MCF 10A (cell line): ENCODE data around the gene CHPF2. TPM values are rescaled to one million over a fixed set of nuclear protein-coding genes. Genes with fewer than 3 reads are reported as not detected.

Experiments
- BruUV-seq: library from RNA; stranded (reverse); fragments of 400-500 nt; replicated peaks from 2 replicates; lab custom pipeline; 2021; lab: Mats Ljungman, UMichigan
- CTCF ChIA-PET: fragments of 300-600 bp; sonication (Branson Sonifier 250); formaldehyde crosslinking; extraction: SDS; loops from one replicate; lab custom pipeline; 2021; ENCODE audit warnings: antibody characterized with exemption, inconsistent platforms; lab: Yijun Ruan, JAX
- POLR2A ChIA-PET: fragments of 300-600, 350-650 bp; sonication (Branson Sonifier 250); formaldehyde crosslinking; extraction: SDS; loops from one replicate; lab custom pipeline; 2020; ENCODE audit warnings: antibody characterized with exemption, inconsistent platforms; lab: Yijun Ruan, JAX
- DNase-seq: peaks from one replicate; pipeline ENCODE4 v3.0.0-alpha.2; 2018; ENCODE audit not compliant: unreplicated experiment
- H3K27ac Mint-ChIP-seq: one replicate; pipeline ENCODE4 v1.8.0; 2022; ENCODE audit warnings: mild to moderate bottlenecking, low read depth, mixed read lengths; ENCODE audit not compliant: unreplicated experiment
- H3K27me3 Mint-ChIP-seq: one replicate; pipeline ENCODE4 v1.8.0; 2022; ENCODE audit warnings: mixed read lengths; ENCODE audit not compliant: insufficient read depth, unreplicated experiment
- H3K36me3 Mint-ChIP-seq: one replicate; pipeline ENCODE4 v1.8.0; 2022; ENCODE audit warnings: mild to moderate bottlenecking, moderate library complexity, mixed read lengths; ENCODE audit not compliant: insufficient read depth, unreplicated experiment
- H3K4me1 Mint-ChIP-seq: one replicate; pipeline ENCODE4 v1.8.0; 2022; ENCODE audit warnings: mixed read lengths; ENCODE audit not compliant: insufficient read depth, unreplicated experiment
- H3K4me3 Mint-ChIP-seq: one replicate; pipeline ENCODE4 v1.8.0; 2022; ENCODE audit warnings: mild to moderate bottlenecking, moderate library complexity, mixed read lengths; ENCODE audit not compliant: unreplicated experiment
- H3K9me3 Mint-ChIP-seq: one replicate; pipeline ENCODE4 v1.8.0; 2022; ENCODE audit warnings: mixed read lengths; ENCODE audit not compliant: unreplicated experiment
- intact Hi-C: fragments of 100-400 bp; cut with micrococcal nuclease; formaldehyde crosslinking; loops from 2 replicates; pipeline ENCODE4 v1.14.1; 2022
- total RNA-seq: library from RNA; stranded (reverse); gene quantifications from 2 replicates; pipeline ENCODE4 v1.2.3, GENCODE V29; 2022
- TF ChIP-seq, protein P1 (sequence below): fragments of 200-600 bp; IDR thresholded peaks from one replicate; pipeline ENCODE4 v1.8.0; 2022; ENCODE audit warnings: antibody characterized with exemption, mild to moderate bottlenecking; ENCODE audit not compliant: unreplicated experiment

The CHPF2 gene
- total RNA-seq, 1 experiment from 2014 or later: 28.2 TPM

DNA sequence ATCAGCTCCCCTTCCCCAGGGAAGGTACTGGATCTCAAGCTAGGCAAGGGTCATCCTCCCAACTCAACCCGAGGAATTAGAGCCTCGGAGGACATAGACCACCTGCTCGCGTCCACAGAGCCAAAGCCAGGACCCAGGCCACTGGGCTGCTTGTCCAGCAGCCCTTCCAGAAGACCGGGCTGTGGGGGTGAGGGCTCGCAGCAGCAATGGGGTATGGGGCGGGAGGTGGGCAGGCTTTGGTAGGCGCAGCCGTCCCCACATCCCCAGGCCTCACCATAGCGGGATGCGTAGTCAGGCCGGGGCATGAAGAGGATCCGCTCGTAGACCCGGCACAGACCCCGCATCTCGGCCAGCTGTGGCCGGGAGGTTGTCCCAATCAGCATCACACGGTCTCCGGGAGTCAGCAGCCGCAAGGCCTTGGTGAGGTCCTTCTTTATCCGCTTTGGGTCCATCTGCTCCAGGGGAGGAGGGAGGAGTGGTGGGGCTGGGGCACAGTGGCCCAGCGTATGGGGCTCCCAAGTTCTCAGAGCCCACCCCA is 40.2 kb upstream of the CHPF2 start:
- peaks cover 43% of the 10 kb centered on the region for H3K27me3 Mint-ChIP-seq
- ChIA-PET CTCF (no interaction called here), POLR2A (no interaction called here)
- intact Hi-C loops: no loop called here
- H3K36me3 Mint-ChIP-seq: peaks cover 6% of the 10 kb centered on the region
- no peak for DNase-seq
- H3K4me3 Mint-ChIP-seq: no peak overlapping the region
- TF ChIP-seq, protein P1, sequence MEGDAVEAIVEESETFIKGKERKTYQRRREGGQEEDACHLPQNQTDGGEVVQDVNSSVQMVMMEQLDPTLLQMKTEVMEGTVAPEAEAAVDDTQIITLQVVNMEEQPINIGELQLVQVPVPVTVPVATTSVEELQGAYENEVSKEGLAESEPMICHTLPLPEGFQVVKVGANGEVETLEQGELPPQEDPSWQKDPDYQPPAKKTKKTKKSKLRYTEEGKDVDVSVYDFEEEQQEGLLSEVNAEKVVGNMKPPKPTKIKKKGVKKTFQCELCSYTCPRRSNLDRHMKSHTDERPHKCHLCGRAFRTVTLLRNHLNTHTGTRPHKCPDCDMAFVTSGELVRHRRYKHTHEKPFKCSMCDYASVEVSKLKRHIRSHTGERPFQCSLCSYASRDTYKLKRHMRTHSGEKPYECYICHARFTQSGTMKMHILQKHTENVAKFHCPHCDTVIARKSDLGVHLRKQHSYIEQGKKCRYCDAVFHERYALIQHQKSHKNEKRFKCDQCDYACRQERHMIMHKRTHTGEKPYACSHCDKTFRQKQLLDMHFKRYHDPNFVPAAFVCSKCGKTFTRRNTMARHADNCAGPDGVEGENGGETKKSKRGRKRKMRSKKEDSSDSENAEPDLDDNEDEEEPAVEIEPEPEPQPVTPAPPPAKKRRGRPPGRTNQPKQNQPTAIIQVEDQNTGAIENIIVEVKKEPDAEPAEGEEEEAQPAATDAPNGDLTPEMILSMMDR: no peak
- H3K27ac Mint-ChIP-seq: no peak overlapping the region
- no peaks in the 10 kb centered on the region for H3K9me3 Mint-ChIP-seq
- BruUV-seq: no TSS peak
- no peaks in the 10 kb centered on the region for H3K4me1 Mint-ChIP-seq

DNA sequence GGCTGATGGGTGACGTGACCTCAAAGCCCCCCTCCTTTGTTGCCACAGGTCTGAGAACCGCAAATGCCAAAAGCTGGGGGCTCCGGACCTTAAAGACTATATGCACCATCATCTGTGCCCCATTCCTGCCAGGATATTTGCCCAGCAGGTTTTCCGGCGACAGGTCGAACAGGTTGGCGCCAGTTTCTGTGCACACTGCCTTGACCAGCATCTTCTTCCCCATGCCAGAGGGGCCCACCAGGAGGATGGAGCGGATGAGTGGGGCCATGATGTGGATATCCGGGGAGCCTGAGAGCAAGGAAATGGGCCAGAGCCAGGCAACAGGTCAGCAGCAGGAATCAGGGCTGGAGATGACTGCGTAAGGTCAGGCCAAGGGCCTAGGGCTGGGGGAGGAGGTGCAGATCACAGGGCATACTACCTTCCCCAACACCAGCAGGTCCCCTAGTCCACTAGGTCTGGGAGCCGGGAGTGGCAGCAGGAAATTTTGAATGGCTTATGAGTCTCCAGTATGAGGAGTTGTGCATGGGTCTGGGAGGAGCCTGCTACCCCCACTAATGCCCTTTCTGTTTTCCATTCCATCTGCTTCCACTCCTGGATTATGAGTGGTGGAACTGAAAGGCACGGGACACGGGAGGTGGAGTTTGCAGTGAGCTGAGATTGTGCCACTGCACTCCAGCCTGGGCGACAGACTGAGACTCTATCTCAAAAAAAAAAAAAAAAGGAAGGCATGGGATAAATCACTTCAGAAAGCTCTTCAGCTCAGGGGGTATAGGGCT is 38.9 kb upstream of the CHPF2 start:
- Mint-ChIP-seq H3K4me3 (no peak overlapping the region), H3K9me3 (no peaks in the 10 kb centered on the region), H3K36me3 (peaks cover 6% of the 10 kb centered on the region), H3K27ac (no peak overlapping the region), H3K27me3 (peaks cover 32% of the 10 kb centered on the region), H3K4me1 (no peaks in the 10 kb centered on the region)
- TF ChIP-seq, protein P1: no peak
- no TSS peak for BruUV-seq
- CTCF ChIA-PET: no interaction called here
- intact Hi-C loops: no loop called here
- POLR2A ChIA-PET: interaction anchor here (0.7 kb wide), 1 partner anchor 182 kb away, joined by 3 read pairs; no protein-coding TSS in a partner anchor
- no peak for DNase-seq

DNA sequence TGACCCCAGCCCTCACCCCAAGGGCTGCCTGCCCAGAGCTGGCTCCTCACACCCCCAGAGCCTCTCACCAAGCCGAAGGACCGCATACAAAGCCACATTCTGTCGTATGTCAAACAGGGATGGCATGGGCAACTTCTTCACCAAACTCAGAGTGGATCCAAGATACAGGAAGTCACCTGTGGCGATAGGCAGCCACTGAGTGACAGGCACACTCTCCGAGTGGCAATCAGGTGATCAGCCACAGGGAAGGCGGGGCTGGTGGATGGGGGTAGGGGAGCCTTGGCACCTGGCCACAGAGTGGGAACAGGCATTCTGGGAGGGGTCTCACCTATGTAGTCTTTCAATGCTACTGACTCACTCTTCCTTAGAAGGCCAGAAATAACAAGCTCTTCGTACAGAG is 38.1 kb upstream of the CHPF2 start:
- Mint-ChIP-seq H3K4me1 (no peaks in the 10 kb centered on the region), H3K27ac (no peak overlapping the region), H3K36me3 (no peaks in the 10 kb centered on the region), H3K9me3 (no peaks in the 10 kb centered on the region), H3K27me3 (peaks cover 24% of the 10 kb centered on the region), H3K4me3 (no peak overlapping the region)
- BruUV-seq: no TSS peak
- intact Hi-C loops: no loop called here
- TF ChIP-seq, protein P1: no peak
- CTCF ChIA-PET: no interaction called here
- POLR2A ChIA-PET: interaction anchor here (0.7 to 1.4 kb wide), 2 partner anchors 32 to 181 kb away, joined by 3 to 4 read pairs; partner anchors contain the start of gene ABCF2
- no peak for DNase-seq

DNA sequence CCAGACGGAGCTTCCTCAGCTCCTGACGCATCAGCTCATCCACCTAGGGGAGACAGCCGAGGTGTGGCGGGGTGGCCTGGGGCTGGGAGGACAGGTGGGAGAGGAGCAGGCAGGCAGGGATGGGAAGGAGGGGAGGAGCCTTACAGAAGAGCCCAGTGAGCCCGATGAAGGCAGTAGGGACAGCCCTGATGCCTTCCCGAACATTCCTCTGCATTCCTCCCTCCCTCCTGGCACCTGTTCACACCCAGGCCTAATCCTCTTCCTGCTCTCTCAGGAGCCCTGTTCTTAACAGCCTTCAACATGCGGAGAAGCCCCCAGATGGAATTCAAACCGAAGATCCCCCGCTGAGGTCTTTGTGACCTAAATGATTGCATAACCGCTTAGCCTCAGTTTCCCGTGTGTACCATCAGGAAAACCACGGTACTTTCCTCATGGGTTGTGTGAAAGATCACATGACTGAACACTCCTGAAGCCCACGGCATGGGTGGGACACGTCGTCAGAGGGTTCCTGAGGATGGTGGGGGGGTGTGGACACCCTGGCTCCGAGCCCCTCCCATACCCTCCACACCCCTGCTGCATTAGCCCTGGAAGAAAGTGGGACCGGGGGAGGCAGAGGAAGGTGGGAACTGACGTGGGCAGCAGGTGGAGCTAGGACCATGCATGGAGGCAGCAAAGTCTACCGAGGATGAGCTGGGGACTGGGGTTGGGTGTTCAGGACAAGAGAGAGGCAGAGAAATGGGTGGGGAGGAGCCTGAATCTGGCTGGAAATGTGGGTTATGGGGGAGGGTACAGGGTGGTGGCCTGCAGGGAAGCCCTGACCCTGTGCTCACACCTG is 36.5 kb upstream of the CHPF2 start:
- H3K4me1 Mint-ChIP-seq: no peaks in the 10 kb centered on the region
- H3K9me3 Mint-ChIP-seq: no peaks in the 10 kb centered on the region
- intact Hi-C loops: no loop called here
- H3K27ac Mint-ChIP-seq: no peak overlapping the region
- CTCF ChIA-PET: interaction anchor here (0.6 to 1.2 kb wide), 4 partner anchors 24 to 307 kb away, joined by 3 to 5 read pairs (median 4); no protein-coding TSS in a partner anchor
- TF ChIP-seq, protein P1: no peak
- no TSS peak for BruUV-seq
- no peaks in the 10 kb centered on the region for H3K36me3 Mint-ChIP-seq
- no peak for DNase-seq
- peaks cover 9% of the 10 kb centered on the region for H3K27me3 Mint-ChIP-seq
- no peak overlapping the region for H3K4me3 Mint-ChIP-seq
- POLR2A ChIA-PET: no interaction called here
